K562 (cell line): ENCODE data around the gene TMEM30A. TPM values are rescaled to one million over a fixed set of nuclear protein-coding genes. Genes with fewer than 3 reads are reported as not detected.

Experiments used
- ATAC-seq: fragments of 200-7000 bp; cut with Tn5 transposase; 3 replicates; pipeline ENCODE4 v1.9.1; 2020; ENCODE audit warnings: moderate library complexity
- BruUV-seq: library from RNA; stranded (reverse); fragments of 400-500 nt; replicated peaks from 2 replicates; lab custom pipeline; 2021; lab: Mats Ljungman, UMichigan
- CTCF ChIA-PET: fragments of 300-600 bp; formaldehyde crosslinking; extraction: SDS; loops from one replicate; lab custom pipeline; 2021; ENCODE audit warnings: low intra/inter-chr PET ratio; lab: Yijun Ruan, JAX
- POLR2A ChIA-PET: fragments of 300-600, 350-650 bp; sonication (Branson Sonifier 250); formaldehyde crosslinking; extraction: SDS; loops from one replicate; lab custom pipeline; 2021; ENCODE audit warnings: antibody characterized with exemption, inconsistent platforms; lab: Yijun Ruan, JAX
- DNase-seq, 4 experiments: peaks; one replicate each; pipeline versions ENCODE4 v3.0.0 to v3.0.0-alpha.2; 2011 to 2018; ENCODE audit warnings: low spot score in 3 of 4, mixed read lengths in 3 of 4; ENCODE audit errors: extremely low read depth in 1 of 4
- FAIRE-seq: peaks from 2 replicates; lab custom pipeline; 2011; peaks lifted over from hg19 to GRCh38; lab: Jason Lieb, UNC
- H2AFZ ChIP-seq: 2 replicates; pipeline ENCODE4 v1.6.0; 2011; ENCODE audit warnings: low read depth, low read length, control low read depth, inconsistent platforms
- H3K27ac ChIP-seq: fragments of 200-600 bp; 3 replicates; pipeline ENCODE4 v1.8.0; 2011; ENCODE audit warnings: low read depth, mild to moderate bottlenecking, control low read depth, inconsistent platforms, low read length, moderate library complexity, mixed read lengths; ENCODE audit errors: extremely low read depth
- H3K27me3 ChIP-seq, 2 experiments: fragments of 300-600 bp in 1 of 2; 2 replicates in 1 of 2; 3 replicates in 1 of 2; pipeline versions ENCODE4 v1.6.0 to v1.8.0; 2011; ENCODE audit warnings: inconsistent platforms in 2 of 2, low read length in 2 of 2, mild to moderate bottlenecking in 1 of 2, mixed read lengths in 1 of 2, moderate library complexity in 1 of 2; ENCODE audit not compliant: control insufficient read depth in 2 of 2, insufficient read depth in 2 of 2
- H3K36me3 ChIP-seq: fragments of 300-600 bp; 3 replicates; pipeline ENCODE4 v1.8.0; 2011; ENCODE audit warnings: mild to moderate bottlenecking, low read length, inconsistent platforms; ENCODE audit not compliant: control insufficient read depth, insufficient read depth
- H3K4me1 ChIP-seq, 2 experiments: fragments of 200-600 bp in 1 of 2; replicated peaks in 1 of 2; 2 replicates in 1 of 2; 3 replicates in 1 of 2; pipeline versions ENCODE4 v1.5.1 to v1.8.0; 2011; ENCODE audit warnings: inconsistent platforms in 2 of 2, low read length in 2 of 2, mild to moderate bottlenecking in 1 of 2, mixed read lengths in 1 of 2, moderate library complexity in 1 of 2; ENCODE audit not compliant: control insufficient read depth in 2 of 2, insufficient read depth in 2 of 2
- H3K4me2 ChIP-seq: 2 replicates; pipeline ENCODE4 v1.6.1; 2011; ENCODE audit warnings: low read length, control low read depth, inconsistent platforms, mixed read lengths; ENCODE audit not compliant: insufficient read depth
- H3K4me3 ChIP-seq: fragments of 200-600 bp; sonication (generic), shearing (Covaris generic); 2 replicates; pipeline ENCODE4 v1.5.1; 2016; ENCODE audit warnings: control low read depth, inconsistent platforms
- H3K79me2 ChIP-seq: fragments of 200-600 bp; 3 replicates; pipeline ENCODE4 v1.8.0; 2011; ENCODE audit warnings: low read length, inconsistent platforms; ENCODE audit not compliant: control insufficient read depth, insufficient read depth
- H3K9ac ChIP-seq, 2 experiments: 2 replicates each; pipeline versions ENCODE4 v1.6.0 to v1.6.1; 2011; ENCODE audit warnings: low read depth in 2 of 2, low read length in 2 of 2, control low read depth in 1 of 2, inconsistent platforms in 1 of 2, mild to moderate bottlenecking in 1 of 2, mixed read lengths in 1 of 2; ENCODE audit not compliant: insufficient read depth in 1 of 2
- H3K9me1 ChIP-seq: one replicate; pipeline ENCODE4 v1.6.0; 2011; ENCODE audit warnings: inconsistent platforms, mild to moderate bottlenecking, low read length, moderate library complexity; ENCODE audit not compliant: control insufficient read depth, insufficient read depth
- H3K9me3 ChIP-seq: replicated peaks from 2 replicates; pipeline ENCODE4 v1.5.1; 2011; ENCODE audit warnings: low read depth, low read length, inconsistent platforms; ENCODE audit not compliant: control insufficient read depth, insufficient read depth
- H4K20me1 ChIP-seq: replicated peaks from 2 replicates; pipeline ENCODE4 v1.6.1; 2011; ENCODE audit warnings: low read length, inconsistent platforms, mixed read lengths; ENCODE audit not compliant: control insufficient read depth, insufficient read depth
- ADNP ChIP-seq: fragments of 200-800 bp; sonication (Bioruptor generic); IDR thresholded peaks from 2 replicates; pipeline ENCODE4 v1.6.1; 2016; ENCODE audit warnings: missing genetic modification characterization, missing compliant biosample characterization
- ARID2 ChIP-seq: fragments of 450-650 bp; IDR thresholded peaks from 2 replicates; pipeline ENCODE4 v1.6.1; 2017; ENCODE audit warnings: antibody characterized with exemption, mild to moderate bottlenecking
- SAFB2 ChIP-seq: fragments of 200-400 bp; formaldehyde crosslinking; IDR thresholded peaks from 2 replicates; pipeline ENCODE4 v1.6.1; 2018; ENCODE audit warnings: borderline replicate concordance, low read length, low read depth, moderate library complexity; ENCODE audit not compliant: severe bottlenecking
- SOX6 ChIP-seq: fragments of 450-650 bp; IDR thresholded peaks from 2 replicates; pipeline ENCODE4 v1.6.1; 2014; ENCODE audit warnings: mild to moderate bottlenecking
- STAT5B ChIP-seq: fragments of 250-450 bp; sonication (Bioruptor Pico); IDR thresholded peaks from 2 replicates; pipeline ENCODE4 v1.8.0; 2021; ENCODE audit warnings: mild to moderate bottlenecking, inconsistent platforms
- ZNF3 ChIP-seq: fragments of 250-450 bp; sonication (Bioruptor Pico); IDR thresholded peaks from 2 replicates; pipeline ENCODE4 v1.5.0; 2021; ENCODE audit warnings: mild to moderate bottlenecking, moderate library complexity
- ZNF79 ChIP-seq: fragments of 250-450 bp; sonication (Bioruptor Pico); IDR thresholded peaks from 2 replicates; pipeline ENCODE4 v1.4.0; 2020; ENCODE audit warnings: low read depth, mild to moderate bottlenecking, moderate library complexity
- in situ Hi-C: fragments of 300-500 bp; cut with MboI; formaldehyde crosslinking; loops from 4 replicates; pipeline ENCODE4 v1.15.0; 2018; ENCODE audit warnings: inconsistent platforms, mixed read lengths
- intact Hi-C: fragments of 100-400 bp; cut with micrococcal nuclease; formaldehyde crosslinking; loops from 2 replicates; pipeline ENCODE4 v1.14.2; 2022
- polyA plus RNA-seq, 8 experiments: library from polyadenylated mRNA; depleted of rRNA in 4 of 8; stranded (reverse) in 5 of 8; unstranded in 3 of 8; fragments of >200 nt; fragmentation: Nextera tagmentation in 2 of 8; fragmentation: Illumina TruSeq in 1 of 8; extraction: Ambion mirVana in 2 of 8; extraction: Trizol in 1 of 8; gene quantifications; 2 replicates each; pipeline versions ENCODE4 v1.2.1 to v1.2.3, GENCODE V29; 2011 to 2014; ENCODE audit warnings: inconsistent platforms in 1 of 8, missing spikeins in 1 of 8
- total RNA-seq, 7 experiments: library from RNA; depleted of rRNA in 6 of 7; stranded (reverse); fragments of >200 nt in 6 of 7; fragmentation: Illumina TruSeq in 2 of 7; extraction: Trizol in 2 of 7; gene quantifications; 2 replicates each; pipeline versions ENCODE4 v1.2.1 to v1.2.3, GENCODE V29; 2011 to 2021; ENCODE audit warnings: low replicate concordance in 1 of 7
- TF ChIP-seq, protein P1 (sequence below): fragments of 450-650 bp; IDR thresholded peaks from 2 replicates; pipeline ENCODE4 v1.6.1; 2016; ENCODE audit warnings: antibody characterized with exemption
- TF ChIP-seq, protein P2 (sequence below): fragments of 250-450 bp; sonication (Bioruptor Pico); IDR thresholded peaks from 2 replicates; pipeline ENCODE4 v1.5.0; 2021

TMEM30A gene
- total and polyA plus RNA-seq, 9 of the 15 experiments (the other 6 are each of a cell fraction or from before 2014, with no cell fraction given) = 6.5 to 31.2 (median 16.3) TPM

DNA sequence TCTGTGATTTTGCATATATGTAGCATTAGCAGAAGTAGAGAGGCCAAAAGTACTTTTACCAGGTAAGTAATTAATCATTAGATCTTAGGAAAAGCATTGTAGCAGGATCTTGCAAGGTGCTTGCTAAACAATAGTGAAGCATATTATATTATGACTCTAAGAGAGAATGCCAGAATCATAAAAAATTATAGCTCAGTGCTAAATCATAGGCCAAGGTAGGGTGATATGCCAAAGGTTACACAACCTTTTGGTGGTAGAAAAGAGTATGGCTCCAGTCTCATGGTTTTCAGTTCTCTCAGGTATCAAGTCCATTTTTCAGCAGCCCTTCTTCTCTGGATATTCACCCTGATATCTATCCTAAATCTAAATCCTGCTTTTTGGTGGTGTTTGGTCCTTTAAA lies 16.9 kb upstream of the TMEM30A start:
- no peak for ATAC-seq
- Histone ChIP-seq H3K4me3 (no peak overlapping the region), H3K27ac (no peak overlapping the region), H3K79me2 (no peaks in the 10 kb centered on the region), H3K4me1 (no peaks in the 10 kb centered on the region), H3K27me3 (peaks cover 0 to 2% of the 10 kb centered on the region in 2 experiments; a peak in 2 of 5 replicates), H3K36me3 (no peaks in the 10 kb centered on the region), H3K9me3 (no peaks in the 10 kb centered on the region), H3K4me2 (no peak overlapping the region), H4K20me1 (no peaks in the 10 kb centered on the region), H2AFZ (no peak overlapping the region), H3K9ac (no peak overlapping the region), H3K9me1 (no peaks in the 10 kb centered on the region)
- TF ChIP-seq STAT5B (CRISPR knock-in tag) (no peak), ZNF79 (CRISPR knock-in tag) (no peak), SOX6 (no peak), ZNF3 (CRISPR knock-in tag) (no peak), ARID2 (no peak), SAFB2 (no peak), ADNP (tag) (no peak)
- TF ChIP-seq, protein P1, sequence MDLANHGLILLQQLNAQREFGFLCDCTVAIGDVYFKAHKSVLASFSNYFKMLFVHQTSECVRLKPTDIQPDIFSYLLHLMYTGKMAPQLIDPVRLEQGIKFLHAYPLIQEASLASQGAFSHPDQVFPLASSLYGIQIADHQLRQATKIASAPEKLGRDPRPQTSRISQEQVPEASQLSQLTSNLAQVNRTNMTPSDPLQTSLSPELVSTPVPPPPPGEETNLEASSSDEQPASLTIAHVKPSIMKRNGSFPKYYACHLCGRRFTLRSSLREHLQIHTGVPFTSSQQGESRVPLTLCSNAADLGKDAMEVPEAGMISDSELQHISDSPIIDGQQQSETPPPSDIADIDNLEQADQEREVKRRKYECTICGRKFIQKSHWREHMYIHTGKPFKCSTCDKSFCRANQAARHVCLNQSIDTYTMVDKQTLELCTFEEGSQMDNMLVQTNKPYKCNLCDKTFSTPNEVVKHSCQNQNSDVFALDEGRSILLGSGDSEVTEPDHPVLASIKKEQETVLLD = no peak
- TF ChIP-seq, protein P2, sequence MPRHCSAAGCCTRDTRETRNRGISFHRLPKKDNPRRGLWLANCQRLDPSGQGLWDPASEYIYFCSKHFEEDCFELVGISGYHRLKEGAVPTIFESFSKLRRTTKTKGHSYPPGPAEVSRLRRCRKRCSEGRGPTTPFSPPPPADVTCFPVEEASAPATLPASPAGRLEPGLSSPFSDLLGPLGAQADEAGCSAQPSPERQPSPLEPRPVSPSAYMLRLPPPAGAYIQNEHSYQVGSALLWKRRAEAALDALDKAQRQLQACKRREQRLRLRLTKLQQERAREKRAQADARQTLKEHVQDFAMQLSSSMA = no peak
- ChIA-PET CTCF (no interaction called here), POLR2A (interaction anchor here (0.7 to 1.4 kb wide), 2 partner anchors 23 to 308 kb away, joined by 3 to 5 read pairs; no protein-coding TSS in a partner anchor)
- intact Hi-C loops (no loop called here), in situ Hi-C loops (no loop called here)
- BruUV-seq = no TSS peak
- FAIRE-seq = no peak
- no peak for DNase-seq
